ENCODE measurements around the gene FBXL4.

FBXL4 gene

DNA sequence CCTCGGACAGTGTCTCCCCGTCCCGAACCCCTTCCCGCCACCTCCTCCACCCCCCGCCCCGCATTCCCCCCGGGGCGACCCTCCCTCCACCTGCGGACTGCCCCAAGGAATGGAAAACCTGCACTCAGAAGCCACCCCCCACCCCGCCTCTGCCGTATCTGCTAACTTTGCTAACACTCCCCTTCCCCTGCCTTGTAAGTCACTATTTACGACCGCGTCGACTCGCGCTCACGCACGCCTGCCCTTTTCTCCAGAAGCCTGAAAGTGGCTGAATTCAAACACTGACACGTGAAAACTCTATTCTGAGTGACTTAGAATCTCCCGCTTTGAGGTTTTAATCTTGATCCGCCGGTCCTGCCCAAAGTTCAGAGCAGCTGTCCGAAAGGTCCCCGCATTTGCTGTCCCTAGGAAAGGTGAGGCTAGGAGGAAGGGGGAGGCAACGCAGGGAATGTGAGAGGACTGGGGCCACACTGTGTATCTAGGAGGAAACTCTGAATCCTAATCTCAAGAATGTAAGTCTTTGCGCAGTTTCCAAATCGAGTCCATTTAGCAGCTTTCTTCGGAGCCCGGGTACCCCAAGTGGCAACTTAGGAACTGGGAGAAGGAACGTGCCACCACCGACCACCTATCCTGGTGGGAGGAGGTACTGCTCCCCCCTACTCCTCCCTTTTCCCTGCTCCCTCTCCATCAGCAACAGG lies 122.7 kb downstream of the FBXL4 start:
- DNase-seq (ENCODE audit: low read depth, low spot score) = no peak

- DNase-seq (ENCODE audit: low read depth, low spot score) = no peak
Measured at GRCh38 chr6:98824162-98824901, 123.4 kb downstream of the FBXL4 start.

GRCh38 chr6:98823428-98824161 lies 124.2 kb downstream of the FBXL4 start:
- DNase-seq (ENCODE audit: low read depth, low spot score) = no peak

- DNase-seq (ENCODE audit: low read depth, low spot score) = no peak
Measured at GRCh38 chr6:98821756-98822405, 125.9 kb downstream of the FBXL4 start.
